Erythroblast (primary cell): ENCODE results near the gene ADIPOR2.

ENCODE experiments used
- DNase-seq, 2 experiments: peaks; one replicate each; lab custom pipeline; 2025; lab: John Stamatoyannopoulos, UW
- GATA1 ChIP-seq: IDR thresholded peaks from 2 replicates; pipeline ENCODE4 v1.6.1; 2011; ENCODE audit warnings: low read depth, mild to moderate bottlenecking, control low read depth, low read length, moderate library complexity
- POLR2A ChIP-seq: IDR thresholded peaks from 2 replicates; pipeline ENCODE4 v1.6.1; 2011; ENCODE audit warnings: mild to moderate bottlenecking, low read length

Gene ADIPOR2

DNA sequence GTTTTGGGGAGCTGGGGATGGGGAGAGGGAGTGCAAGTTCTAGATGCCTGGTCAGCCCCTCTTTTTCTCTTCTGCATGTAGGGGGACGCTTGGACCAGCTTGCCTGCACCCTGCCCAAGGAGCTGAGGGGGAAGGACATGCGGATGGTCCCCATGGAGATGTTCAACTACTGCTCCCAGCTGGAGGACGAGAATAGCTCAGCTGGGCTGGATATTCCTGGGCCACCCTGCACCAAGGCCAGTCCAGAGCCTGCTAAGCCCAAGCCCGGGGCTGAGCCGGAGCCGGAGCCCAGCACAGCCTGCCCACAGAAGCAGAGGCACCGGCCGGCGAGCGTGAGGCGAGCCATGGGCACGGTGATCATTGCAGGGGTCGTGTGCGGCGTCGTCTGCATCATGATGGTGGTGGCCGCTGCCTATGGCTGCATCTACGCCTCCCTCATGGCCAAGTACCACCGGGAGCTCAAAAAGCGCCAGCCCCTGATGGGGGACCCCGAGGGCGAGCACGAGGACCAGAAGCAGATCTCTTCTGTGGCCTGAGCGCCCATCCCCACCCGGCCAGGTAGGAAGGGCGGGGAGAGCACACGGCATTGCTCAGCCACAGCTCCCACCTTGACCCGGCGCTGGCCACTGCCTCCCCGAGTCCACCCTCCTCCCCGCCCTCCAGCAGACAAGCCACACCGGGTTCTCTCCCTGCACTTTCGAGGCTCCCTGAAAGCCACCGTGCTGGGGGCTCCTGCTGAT lies 143.5 kb downstream of the ADIPOR2 start:
- no peak for DNase-seq
- no peak for TF ChIP-seq GATA1
- no peak for TF ChIP-seq POLR2A

DNA sequence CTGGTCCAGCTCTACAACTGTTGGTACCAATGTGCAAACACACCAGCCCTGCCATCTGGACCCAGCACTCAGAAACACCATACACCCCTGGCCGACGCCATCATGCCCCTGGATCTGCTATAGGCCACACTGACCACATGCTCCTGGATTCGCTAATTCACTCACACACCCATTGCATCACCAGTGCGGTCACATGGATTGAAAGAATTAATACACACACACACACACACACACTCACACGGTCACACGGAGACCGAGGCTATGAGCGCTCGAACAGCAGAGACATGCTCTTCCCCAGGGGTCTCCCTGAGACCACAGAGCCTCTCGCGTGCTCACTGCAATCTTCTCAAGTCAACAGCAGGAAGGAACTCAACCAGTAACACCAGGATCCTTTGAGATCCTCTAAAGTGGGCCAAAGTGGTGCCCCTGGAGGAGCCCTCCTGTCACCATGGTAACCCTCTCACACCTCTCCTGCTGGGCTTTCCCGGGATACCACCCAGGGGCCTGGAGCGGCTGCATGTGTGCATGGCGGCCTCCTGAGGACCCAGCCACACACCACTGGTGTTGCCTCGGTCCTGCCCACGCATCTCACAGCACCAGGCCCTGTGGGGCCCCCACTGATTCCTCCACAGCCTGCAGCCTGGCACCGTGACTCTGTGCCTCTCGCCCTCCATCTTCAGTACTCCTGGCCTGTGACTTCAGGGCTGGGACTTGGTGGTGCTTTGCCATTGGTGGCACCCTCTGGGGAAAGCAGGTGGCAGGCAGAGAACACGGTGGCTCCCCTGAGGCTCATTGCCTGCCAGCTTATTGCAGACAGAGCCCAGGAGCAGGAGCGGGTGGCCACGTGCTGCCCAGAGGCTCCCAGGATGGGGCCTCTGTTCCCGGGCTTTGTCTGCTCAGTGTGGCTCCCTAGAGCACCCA lies 144.6 kb downstream of the ADIPOR2 start:
- TF ChIP-seq POLR2A (no peak), GATA1 (no peak)

DNA sequence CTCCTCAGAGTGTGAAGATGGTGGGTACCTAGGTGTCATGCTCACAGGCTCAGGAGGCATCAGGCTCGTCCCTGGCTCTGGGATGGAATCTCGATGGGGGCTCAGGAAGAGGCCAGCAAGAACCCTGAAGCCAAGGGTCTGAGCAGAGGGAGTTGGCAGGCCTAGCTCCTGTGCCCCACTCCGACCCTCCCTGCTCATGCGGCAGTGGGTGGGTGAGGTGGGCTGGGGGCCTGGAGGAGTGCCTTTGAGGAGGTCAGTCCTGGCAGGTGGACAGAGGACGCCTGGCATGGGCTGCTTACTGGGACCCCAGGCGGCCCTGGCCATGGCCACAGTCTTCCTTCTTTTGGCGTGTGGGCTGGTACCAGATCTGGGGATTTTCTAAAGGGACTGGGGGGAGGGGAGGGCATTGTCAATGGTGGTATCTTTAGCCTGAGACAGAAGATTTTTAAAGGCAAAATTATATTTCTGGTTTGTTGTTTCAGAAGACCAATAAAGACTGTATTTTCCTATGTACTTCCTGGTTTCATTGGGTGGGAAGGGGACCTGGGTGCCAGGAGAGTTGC lies 145.5 kb downstream of the ADIPOR2 start:
- no peak for DNase-seq
- no peak for TF ChIP-seq POLR2A
- TF ChIP-seq GATA1: no peak

More for the DNA sequence above, 144.6 kb downstream of the ADIPOR2 start:
- DNase-seq: no peak

DNA sequence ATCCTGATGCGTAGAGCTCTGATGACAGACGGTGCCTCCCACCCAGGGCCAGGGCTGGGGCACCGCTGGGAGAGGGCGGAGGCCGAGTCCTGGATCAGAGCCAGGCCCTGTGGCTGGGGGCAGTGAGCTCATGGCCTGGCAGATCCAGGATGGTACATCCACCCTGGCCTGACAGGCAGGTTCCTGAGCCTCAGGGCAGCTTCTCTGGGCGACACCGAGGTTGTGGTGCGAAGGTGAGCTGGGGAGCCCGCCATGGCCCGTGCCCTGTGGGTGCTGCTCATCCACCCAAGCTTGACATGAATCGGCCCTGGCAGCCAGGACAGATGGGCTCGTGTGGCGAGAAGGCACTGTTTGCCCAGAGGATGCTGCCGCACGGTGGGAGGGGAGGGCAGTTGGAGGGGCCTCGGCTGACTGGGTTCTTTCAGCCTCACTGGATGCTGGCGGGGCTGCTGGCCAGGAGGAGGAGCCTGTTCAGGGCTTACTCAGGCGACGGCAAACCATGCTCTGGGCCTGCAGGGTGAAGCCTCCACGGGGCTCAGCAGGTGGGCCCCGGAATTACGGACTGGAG lies 146.1 kb downstream of the ADIPOR2 start:
- TF ChIP-seq POLR2A: no peak
- no peak for TF ChIP-seq GATA1
- no peak for DNase-seq

DNA sequence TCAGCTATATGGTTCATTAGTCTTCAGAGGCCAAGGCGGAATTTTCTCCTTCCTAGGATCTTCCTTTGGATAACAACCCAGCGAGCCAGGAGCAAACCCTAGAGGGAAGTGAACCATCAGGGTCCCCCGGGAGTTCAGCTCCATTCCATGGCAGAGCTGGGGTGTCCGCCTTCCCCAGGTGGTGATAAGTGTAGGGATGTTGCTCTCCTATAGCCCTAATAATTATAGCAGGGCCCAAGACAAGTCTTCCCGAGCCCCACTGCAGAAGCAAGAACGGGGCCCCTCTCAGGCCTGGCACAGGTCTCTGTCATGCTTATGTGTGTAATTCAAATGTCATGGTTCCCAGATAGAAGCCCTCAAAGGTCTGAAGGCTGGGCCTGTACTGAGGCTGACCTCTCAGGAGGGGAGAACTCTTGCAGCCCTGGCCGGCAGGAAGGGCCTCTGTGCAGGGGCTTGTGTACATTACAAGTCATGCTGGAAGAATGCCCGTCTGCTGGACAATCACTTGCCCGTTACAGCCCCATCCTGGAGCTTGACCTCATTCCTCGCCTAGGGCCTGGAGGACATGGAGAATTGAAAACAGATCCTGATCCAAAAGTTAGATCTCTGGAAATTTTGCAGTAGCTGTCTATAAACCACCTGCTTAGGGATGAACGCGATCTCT lies 146.8 kb downstream of the ADIPOR2 start:
- no peak for DNase-seq
- no peak for TF ChIP-seq POLR2A
- TF ChIP-seq GATA1: no peak
